ENCODE results near the gene SLX4IP. TPM values are rescaled to one million over a fixed set of nuclear protein-coding genes. Genes with fewer than 3 reads are reported as not detected.

SLX4IP gene
- total RNA-seq, 1 experiment from 2014 or later: 5.4 TPM

DNA sequence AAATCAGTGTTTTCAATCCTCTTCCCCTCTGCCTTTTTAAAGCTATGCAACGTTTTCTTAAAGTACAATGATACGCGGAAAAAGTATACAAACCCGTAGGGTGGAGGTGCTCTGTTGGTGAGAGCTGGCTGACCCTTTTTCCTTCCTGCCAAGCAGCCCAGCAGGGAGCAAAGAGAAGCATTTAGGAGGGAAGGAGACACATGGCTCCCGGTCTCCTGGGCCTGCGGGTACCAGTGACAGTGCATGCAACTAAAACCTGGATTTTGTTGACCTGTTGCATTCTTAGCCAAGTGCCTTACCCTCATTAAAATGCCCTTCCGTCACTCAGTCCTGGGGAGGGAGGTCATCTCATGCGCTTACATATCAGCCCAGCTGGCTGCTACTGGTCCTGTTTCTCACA, 87.2 kb downstream of the SLX4IP start:
- intact Hi-C loops (cut with micrococcal nuclease; ENCODE audit: unreplicated experiment): no loop called here
- TF ChIP-seq, protein P1, sequence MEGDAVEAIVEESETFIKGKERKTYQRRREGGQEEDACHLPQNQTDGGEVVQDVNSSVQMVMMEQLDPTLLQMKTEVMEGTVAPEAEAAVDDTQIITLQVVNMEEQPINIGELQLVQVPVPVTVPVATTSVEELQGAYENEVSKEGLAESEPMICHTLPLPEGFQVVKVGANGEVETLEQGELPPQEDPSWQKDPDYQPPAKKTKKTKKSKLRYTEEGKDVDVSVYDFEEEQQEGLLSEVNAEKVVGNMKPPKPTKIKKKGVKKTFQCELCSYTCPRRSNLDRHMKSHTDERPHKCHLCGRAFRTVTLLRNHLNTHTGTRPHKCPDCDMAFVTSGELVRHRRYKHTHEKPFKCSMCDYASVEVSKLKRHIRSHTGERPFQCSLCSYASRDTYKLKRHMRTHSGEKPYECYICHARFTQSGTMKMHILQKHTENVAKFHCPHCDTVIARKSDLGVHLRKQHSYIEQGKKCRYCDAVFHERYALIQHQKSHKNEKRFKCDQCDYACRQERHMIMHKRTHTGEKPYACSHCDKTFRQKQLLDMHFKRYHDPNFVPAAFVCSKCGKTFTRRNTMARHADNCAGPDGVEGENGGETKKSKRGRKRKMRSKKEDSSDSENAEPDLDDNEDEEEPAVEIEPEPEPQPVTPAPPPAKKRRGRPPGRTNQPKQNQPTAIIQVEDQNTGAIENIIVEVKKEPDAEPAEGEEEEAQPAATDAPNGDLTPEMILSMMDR (IDR thresholded peaks at IDR 0.05; ENCODE audit: unreplicated experiment): no peak
- no peak for DNase-seq
- Mint-ChIP-seq H3K4me1 (ENCODE audit: low read depth, unreplicated experiment) (peaks cover 28% of the 10 kb centered on the region), H3K27ac (ENCODE audit: unreplicated experiment) (no peak overlapping the region), H3K9me3 (ENCODE audit: low read depth, unreplicated experiment) (no peaks in the 10 kb centered on the region), H3K27me3 (ENCODE audit: unreplicated experiment) (no peaks in the 10 kb centered on the region), H3K36me3 (ENCODE audit: insufficient read depth, unreplicated experiment) (no peaks in the 10 kb centered on the region), H3K4me3 (ENCODE audit: low read depth, unreplicated experiment) (no peak overlapping the region)
- BruUV-seq (replicated peaks): no TSS peak
- CTCF ChIA-PET: no interaction called here

DNA sequence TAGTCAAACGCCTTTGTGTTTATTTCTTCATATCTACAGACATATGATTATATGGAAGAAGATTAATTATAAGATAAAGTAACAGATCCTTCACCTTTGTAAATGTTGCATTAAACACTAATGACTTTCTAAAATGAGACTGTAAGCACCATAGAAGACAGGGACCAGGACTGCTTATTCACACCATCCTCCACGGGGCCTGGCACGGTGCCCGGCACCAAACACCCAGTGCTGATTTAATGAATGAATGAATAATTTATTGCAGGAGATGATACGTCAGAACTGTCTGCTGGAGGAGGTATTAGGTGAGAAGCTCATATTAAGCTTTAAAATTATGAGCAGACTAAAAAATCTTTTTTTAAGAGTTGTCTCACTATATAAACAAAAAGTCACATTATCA, 88.3 kb downstream of the SLX4IP start:
- intact Hi-C loops (cut with micrococcal nuclease; ENCODE audit: unreplicated experiment): no loop called here
- H3K36me3 Mint-ChIP-seq (ENCODE audit: insufficient read depth, unreplicated experiment): no peaks in the 10 kb centered on the region
- H3K27ac Mint-ChIP-seq (ENCODE audit: unreplicated experiment): no peak overlapping the region
- peaks cover 24% of the 10 kb centered on the region for H3K4me1 Mint-ChIP-seq (ENCODE audit: low read depth, unreplicated experiment)
- H3K27me3 Mint-ChIP-seq (ENCODE audit: unreplicated experiment): no peaks in the 10 kb centered on the region
- BruUV-seq (replicated peaks): no TSS peak
- CTCF ChIA-PET: no interaction called here
- DNase-seq: no peak
- no peaks in the 10 kb centered on the region for H3K9me3 Mint-ChIP-seq (ENCODE audit: low read depth, unreplicated experiment)
- TF ChIP-seq, protein P1 (IDR thresholded peaks at IDR 0.05; ENCODE audit: unreplicated experiment): no peak
- no peak overlapping the region for H3K4me3 Mint-ChIP-seq (ENCODE audit: low read depth, unreplicated experiment)

DNA sequence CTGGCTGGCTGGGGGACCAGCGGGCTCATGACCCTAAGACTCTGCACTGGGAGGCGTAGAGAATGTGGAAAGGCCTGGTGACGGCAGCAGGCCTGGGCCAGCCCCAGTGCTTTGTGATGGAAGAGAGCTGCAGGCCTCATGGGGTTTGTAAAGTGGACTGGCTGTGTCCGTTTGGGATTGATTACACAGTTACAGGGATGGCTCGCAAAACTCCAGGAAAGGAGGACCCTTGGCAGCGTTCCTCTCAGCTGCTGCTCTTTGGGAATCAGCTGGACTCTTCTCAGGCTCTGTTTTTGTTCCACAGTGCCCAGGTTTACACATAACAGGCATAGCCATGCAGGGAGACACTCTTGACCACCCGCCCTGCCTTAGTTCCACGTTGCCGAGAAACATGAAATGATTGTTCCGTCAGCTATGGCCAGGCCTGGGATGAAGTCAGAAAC, 89.0 kb downstream of the SLX4IP start:
- TF ChIP-seq, protein P1 (IDR thresholded peaks at IDR 0.05; ENCODE audit: unreplicated experiment): no peak
- DNase-seq: no peak
- Mint-ChIP-seq H3K4me3 (ENCODE audit: low read depth, unreplicated experiment) (no peak overlapping the region), H3K4me1 (ENCODE audit: low read depth, unreplicated experiment) (peaks cover 18% of the 10 kb centered on the region), H3K27ac (ENCODE audit: unreplicated experiment) (no peak overlapping the region), H3K27me3 (ENCODE audit: unreplicated experiment) (no peaks in the 10 kb centered on the region), H3K36me3 (ENCODE audit: insufficient read depth, unreplicated experiment) (no peaks in the 10 kb centered on the region), H3K9me3 (ENCODE audit: low read depth, unreplicated experiment) (no peaks in the 10 kb centered on the region)
- BruUV-seq (replicated peaks): no TSS peak
- intact Hi-C loops (cut with micrococcal nuclease; ENCODE audit: unreplicated experiment): no loop called here
- CTCF ChIA-PET: no interaction called here

DNA sequence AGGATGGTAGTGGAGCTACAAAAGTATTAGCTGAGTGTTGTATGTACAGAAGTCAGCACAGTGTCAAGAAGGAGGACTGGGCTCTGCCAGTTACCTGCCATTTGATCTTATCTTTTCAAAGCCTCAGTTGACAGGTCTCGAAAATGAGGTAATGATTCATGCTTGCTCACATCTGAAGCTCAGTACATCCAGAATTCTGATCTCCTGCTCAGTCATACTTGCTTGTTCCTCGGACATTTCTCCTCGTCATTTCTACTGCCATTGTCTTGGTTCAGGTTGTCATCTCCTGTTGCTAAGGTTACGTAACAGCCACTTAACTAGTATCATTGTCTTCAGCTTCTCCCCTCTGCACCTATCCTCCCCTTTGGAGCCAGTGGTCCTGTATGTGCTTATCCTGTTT, 89.5 kb downstream of the SLX4IP start:
- DNase-seq: no peak
- Mint-ChIP-seq H3K4me1 (ENCODE audit: low read depth, unreplicated experiment) (peaks cover 12% of the 10 kb centered on the region), H3K36me3 (ENCODE audit: insufficient read depth, unreplicated experiment) (no peaks in the 10 kb centered on the region), H3K4me3 (ENCODE audit: low read depth, unreplicated experiment) (no peak overlapping the region), H3K27ac (ENCODE audit: unreplicated experiment) (no peak overlapping the region), H3K9me3 (ENCODE audit: low read depth, unreplicated experiment) (no peaks in the 10 kb centered on the region), H3K27me3 (ENCODE audit: unreplicated experiment) (no peaks in the 10 kb centered on the region)
- TF ChIP-seq, protein P1 (IDR thresholded peaks at IDR 0.05; ENCODE audit: unreplicated experiment): no peak
- BruUV-seq (replicated peaks): no TSS peak
- CTCF ChIA-PET: no interaction called here
- intact Hi-C loops (cut with micrococcal nuclease; ENCODE audit: unreplicated experiment): no loop called here
